HuH-7.5 (cell line): ENCODE measurements around the gene ARMC6.
"Not testable (repeated sequence)": the region's sequence is repeated elsewhere in the genome, so short reads cannot be mapped to it uniquely, and the experiment has no call there.

Experiments used
- DNase-seq: peaks from one replicate; pipeline ENCODE4 v3.0.0; 2011; ENCODE audit warnings: low spot score

The ARMC6 gene

DNA sequence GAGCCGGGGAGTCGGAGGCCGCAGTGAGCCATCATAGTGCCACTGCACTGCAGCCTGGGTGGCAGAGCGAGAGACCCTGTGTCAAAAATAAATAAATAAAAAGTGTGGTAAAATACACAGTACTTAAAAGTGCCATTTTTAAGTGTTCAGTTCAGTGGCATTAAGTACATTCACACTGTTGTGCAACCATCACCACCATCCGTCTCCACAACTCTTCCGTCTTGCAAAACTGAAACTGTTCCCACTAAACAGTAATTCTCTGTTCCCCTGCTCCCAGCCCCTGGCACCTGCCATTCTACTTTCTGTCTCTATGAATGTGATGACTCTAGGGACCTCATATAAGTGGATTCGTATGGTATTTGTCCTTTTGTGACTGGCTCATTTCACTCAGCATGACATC is 43.7 kb downstream of the ARMC6 start:
- DNase-seq, result no peak

DNA sequence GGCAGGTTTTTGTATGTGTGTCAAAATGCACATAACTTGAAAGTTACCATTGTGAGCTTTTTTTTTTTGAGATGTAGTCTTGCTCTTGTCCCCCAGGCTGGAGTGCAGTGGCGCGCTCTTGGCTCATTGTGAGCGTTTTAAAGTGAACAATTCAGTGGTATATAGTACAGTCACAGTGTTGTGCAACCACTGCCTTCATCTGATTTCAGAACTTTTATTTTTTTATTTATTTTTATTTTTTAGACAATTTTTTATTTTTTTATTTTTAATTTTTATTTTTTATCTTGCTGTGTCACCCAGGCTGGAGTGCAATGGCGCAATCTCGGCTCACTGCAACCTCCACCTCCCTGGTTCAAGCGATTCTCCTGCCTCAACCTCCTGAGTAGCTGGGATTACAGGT is 45.4 kb downstream of the ARMC6 start:
- no peak for DNase-seq

DNA sequence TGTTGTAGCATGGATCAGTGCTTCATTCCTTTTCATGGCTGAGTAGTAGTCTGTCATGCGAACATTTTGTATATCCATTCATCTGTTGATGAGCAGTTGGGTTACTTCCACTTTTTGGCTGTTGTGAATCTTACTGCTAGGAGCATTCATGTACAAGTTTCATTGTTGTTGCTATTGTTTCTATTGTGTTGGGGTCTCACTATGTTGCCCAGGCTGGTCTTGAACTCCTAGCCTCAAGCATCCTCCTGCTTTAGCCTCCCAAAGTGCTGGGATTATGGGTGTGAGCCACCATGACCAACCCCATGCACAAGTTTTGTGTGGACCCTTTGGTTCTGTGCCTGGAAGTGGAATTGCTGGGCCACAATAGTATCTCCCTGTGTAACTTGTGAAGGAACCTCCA is 46.2 kb downstream of the ARMC6 start:
- no peak for DNase-seq

DNA sequence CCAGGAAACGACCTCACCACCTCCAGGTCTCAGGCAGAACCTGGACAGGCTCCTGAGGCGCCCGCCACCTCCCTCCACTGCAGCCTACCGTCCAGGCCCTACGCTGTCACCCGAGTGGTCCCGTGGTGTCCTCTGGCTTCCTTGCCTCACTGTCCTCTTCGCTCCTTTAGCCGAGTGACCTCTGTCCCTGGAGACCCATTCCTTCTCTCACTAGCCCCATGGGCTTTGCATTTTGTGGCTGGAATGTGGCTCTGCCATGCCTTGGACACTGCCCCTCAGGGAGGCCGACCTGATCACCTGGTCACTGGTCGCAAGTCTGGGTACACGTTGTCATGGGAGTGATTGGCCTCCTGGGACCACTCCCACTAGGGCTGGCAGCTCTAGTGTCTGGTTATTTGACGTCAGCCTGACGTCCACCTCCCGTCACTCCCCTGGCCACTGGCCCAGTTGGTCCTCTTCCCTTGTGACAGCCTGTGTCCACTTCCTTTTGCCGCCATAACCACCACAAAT is 48.3 kb downstream of the ARMC6 start:
- no peak for DNase-seq

DNA sequence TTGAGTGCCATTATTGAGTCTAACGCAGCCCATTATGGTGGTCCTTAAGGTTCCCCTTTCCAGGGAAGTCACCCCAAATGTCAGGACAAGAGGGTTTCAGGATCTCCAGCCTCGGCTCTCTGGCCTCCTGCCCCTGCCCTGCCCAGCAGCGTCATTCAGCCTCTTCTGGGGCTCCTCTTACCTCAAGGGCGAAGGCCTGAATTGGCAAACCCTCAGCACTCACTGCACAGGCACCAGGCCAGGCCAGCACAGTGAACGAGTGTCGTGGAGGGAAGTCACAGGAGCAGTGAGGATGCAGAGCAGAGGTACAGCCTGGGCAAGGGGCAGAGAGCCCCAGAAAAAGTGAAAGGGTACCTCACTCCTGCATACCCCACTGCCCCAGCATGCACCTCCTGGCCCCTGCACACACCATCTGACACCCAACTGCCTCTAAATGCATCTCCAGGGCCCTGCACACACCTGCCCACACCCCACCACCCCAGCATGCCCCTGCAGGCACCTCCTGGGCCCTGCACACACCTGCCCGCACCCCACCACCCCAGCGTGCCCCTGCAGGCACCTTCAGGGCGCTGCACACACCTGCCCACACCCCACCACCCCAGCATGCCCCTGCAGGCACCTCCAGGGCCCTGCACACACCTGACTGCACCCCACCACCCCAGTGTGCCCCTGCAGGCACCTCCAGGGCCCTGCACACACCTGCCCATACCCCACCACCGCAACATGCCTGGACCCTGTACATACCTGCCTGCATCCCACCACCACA is 50.2 kb downstream of the ARMC6 start:
- no peak for DNase-seq

DNA sequence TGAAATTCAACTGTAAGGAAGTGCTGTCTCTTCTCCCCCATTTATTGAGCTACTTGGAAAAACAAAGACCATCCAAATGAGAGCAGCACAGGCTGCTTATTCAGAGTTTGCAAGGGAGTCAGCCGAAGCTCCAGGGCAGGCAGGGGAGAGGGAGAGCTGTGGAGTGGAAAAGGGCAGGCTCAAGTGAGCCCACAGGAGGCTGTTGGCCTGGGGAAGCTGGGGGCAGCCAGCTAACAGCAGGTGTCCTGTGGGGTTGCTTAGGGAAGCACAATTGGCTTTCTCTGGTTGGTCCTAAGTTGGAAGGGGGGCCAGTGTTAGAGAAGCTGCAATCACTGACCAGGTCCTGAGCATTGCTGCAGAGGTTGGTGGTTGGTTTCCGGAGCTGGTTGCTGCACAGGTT is 54.3 kb downstream of the ARMC6 start:
- no peak for DNase-seq

DNA sequence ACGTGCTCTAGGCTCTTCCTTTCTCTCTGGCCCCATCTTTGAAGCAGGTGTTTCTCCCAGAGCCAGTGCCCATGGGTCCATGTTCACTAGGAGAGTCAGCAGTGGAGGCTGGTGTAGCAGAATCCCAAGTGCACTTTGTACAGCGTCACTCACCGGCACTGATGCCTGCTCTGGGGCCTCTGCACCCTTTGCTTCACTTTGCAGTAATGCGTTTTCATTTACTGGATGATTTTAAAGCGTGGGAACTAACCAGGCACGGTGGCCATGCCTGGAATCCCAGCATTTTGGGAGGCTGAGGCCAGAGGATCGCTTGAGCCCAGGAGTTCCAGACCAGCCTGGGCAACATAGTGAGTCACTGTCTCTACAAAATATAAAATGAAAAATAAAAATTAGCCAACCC is 61.1 kb downstream of the ARMC6 start:
- peak; percentile 53 for DNase-seq

DNA sequence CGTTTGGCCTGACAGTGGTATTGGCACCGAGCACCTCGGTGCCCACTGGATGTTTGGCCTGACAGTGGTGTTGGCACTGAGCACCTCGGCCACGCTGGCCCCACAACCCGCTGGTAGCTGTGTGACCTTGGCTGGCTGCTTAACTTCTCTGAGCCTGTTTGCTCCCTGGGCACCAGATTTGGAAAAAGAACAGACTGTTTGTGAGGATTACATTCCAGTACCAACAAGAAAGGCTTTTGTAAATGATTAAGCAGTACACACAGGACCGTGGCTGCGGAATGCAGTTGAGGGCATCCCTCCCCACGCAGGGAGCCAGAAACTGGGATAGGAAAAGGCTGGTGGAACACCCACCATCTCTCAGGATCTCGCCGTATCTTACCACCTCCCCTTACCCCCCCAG is 62.3 kb downstream of the ARMC6 start:
- DNase-seq, result no peak

DNA sequence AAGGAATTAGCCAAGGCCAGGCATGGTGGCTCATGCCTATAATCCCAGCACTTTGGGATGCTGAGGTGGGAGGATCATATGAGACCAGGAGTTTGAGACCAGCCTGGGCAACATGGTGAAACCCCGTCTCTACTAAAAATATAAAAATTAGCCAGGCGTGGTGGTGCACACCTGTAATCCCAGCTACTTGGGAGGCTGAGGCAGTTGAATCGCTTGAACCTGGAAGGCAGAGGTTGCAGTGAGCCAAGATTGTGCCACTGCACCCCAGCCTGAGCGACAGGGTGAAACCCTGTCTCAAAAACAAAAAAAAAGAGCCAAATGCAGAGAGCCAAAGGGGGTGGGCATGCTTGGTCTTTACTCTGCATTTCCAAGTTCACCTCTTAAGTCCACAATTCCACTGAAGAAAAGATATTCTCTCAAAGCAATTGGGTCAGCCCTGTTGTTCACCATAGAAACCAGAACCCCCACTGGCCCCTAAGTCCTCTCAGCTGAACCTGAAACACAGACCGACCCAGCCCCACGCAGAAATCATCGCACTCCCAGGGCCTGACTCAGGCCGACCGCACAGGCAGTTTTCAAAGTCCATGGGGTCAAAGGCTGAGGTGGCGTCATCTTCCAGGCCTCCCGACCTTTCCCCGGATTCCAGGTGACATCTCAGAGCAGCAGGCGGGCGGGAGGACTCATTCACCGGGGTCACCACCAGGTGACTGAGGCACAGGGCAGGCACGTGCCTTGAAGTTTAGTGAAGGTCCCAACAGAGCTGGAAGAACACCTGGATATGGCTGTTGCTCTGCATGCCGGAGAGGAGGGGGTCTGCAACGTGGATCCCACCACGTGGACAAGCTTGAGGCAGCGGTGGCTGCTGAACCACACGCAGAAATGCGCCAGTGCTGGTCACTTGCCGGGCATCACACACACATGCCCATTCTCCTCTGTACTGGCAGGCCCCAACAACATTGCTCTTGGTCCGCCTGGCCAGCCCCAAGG is 63.5 kb downstream of the ARMC6 start:
- DNase-seq, result peak; percentile 94

DNA sequence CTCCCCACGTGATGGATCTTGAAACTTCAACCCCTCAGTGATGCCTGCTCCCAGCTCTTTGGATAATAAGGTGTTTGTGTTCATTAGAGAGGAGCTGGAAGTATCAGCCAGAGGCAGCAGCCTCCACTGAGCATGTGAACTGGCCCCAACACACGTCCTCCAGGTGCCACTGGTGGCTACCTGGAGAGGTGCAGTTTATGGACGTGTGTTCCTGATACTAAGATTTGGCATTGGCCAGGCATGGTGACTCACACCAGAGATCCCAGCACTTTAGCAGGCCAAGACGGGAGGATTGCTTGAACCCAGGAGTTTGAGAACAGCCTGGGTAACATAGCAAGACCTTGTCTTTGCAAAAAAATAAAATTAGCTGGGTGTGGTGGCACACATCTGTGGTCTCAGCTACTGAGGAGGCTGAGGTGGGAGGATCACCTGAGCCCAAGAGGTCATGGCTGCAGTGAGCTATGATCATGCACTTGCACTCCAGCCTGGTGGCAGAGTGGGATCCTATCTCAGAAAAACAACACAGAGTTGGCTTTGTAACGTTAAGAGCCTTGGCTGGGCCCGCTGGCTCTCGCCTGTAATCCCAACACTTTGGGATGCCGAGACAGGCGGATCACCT is 64.8 kb downstream of the ARMC6 start:
- DNase-seq, result no peak

DNA sequence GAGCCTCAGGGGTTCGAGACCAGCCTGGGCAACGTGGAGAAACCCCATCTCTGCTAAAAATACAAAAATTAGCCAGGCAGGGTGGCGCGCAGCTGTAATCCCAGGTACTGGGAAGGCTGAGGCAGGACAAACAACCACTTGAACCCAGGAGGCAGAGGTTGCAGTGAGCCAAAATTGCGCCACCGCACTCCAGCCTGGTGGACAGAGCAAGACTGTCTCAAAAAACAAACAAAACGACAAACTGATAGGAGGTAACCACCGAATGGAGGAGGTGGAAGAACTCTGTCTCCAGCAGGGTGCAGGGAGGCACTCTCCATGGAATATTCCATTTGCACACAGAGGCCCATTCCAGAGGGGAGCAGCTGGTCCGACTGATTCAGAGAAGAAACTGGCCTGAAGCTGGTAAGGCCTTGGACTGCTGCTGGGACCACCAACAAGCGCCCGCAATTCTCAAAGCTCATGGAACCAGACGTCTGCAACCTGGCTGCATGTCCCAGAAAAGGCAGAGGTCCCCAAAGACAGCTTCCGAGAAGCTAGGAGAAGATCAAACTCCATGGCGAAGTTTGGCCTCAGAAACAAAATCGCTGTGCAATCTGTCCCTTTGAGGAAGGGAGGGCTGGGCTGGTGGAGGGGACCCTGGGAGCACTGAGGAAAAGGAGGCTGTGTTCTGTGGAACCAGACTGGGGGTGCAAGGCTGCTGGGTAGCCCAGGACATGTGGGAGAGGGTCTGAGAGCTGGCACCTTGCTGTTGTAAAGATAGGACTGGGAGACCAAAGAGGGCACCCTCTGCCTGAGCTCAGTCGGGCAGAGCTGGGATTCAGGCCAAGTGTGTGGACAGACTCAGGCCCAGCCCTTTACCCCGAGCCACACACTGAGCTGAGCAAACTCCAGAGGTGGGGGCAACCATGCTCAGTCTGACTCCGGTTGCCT is 65.6 kb downstream of the ARMC6 start:
- DNase-seq, result peak; percentile 93

DNA sequence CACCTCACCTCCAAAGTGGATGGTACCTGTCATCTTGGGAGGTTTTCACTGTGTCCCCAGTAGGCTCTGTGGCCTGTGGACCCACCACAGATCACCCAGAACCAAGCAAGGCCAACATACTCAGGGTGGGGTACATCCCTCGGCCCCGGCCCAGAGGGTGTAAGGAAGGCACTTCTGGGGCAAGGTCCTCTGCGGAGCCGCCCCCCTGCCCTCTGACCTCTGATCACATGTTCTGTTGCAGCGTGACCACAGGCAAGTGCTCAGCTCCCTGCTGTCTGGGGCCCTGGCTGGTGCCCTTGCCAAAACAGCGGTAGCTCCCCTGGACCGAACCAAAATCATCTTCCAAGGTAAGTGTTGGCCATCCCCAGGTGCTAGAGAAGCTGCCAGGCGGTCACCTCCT is 68.1 kb downstream of the ARMC6 start:
- DNase-seq, result no peak

DNA sequence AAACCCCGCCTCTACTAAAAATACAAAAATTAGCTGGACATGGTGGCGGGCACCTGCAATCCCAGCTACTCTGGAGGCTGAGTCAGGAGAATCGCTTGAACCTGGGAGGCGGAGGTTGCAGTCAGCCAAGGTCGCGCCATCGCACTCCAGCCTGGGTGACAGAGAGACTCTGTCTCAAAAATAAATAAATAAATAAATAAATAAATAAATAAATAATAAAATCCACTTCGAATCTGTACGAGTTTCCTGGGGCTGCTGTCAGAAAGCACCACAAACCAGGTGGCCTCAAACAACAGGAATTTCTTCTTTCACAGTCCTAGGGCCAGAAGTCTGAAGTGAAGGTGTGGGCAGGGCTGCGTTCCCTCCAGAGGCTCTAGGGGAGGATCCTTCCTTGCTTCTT is 69.2 kb downstream of the ARMC6 start:
- not testable (repeated sequence) for DNase-seq

DNA sequence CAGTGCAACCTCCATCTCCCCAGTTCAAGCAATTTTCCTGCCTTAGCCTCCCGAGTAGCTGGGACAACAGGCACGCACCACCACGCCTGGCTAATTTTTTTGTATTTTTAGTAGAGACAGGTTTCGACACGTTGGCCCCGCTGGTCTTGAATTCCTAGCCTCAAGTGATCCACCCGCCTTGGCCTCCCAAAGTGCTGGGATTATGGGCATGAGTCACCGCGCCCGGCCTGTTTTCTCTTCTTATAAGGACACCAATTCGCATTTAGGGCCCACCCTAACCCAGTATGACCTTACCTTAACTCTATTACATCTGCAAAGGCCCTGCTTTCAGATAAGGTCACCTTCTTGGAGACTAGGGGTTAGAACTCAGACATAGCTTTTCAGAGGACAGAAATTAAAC is 69.8 kb downstream of the ARMC6 start:
- no peak for DNase-seq

DNA sequence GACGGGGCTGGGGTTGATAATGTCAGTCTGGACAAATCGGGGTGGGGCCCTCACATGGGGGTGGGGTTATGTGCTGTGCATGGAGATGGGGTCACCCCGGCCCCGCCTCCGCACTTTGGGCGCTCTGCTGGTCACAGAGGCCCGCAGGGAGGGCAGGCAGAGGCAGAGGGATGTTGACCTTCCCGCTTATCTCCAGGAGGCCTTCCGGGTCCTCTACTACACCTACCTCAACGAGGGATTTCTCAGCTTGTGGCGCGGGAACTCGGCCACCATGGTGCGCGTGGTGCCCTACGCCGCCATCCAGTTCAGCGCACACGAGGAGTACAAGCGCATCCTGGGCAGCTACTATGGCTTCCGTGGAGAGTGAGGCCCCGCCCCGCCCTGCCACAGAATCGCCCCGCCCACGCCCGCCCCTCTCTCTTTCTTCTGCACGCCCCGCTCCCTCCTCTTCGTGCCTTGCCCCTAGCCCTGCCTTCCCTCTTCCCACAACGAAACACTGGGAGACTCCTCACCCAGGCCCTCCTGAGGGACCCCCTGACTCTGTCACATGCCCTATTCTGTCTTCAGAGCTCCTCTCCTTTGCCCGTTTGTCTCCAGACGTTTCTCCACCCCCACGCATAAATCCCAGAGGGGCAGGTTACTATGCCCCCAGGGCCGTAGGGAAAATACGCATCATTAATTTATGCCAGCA is 72.1 kb downstream of the ARMC6 start:
- DNase-seq, result peak; percentile 77

DNA sequence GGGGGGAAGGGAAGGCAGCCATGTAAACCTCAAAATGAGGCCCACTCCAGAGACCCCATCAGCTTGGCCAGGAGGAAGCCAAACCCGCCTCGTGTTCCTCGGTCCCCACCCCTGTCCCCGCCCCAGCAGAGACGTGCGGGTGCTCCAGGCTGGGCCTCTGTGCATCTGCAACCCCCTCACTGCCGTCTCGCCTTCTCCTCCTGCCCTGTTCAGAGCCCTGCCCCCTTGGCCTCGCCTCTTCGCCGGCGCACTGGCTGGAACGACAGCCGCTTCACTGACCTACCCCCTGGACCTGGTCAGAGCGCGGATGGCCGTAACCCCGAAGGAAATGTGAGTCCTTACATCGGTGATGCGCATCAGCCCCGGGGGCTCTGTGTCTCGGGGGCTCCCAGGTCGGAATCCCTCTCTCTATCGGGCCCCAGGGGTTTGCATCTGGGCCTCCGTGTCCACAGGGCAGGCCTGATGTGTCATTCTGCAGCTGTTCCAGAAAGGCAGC is 72.7 kb downstream of the ARMC6 start:
- no peak for DNase-seq

DNA sequence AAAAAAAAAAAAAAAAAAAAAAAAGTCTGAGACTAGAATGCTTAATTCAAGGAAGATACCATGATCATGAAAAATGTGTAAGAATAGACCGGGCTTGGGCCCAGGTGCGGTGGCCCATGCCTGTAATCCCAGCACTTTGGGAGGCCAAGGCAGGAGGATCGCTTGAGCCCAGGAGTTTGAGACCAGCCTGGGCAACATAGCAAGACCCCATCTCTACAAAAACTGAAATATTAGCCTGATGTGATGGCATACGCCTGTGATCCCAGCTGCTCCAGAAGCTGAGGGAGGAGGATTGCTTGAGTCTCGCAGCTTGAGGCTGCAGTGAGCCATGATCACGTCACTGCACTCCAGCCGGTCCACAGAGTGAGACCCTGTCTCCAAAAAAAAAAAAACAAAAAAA is 73.5 kb downstream of the ARMC6 start:
- DNase-seq, result not testable (repeated sequence)

DNA sequence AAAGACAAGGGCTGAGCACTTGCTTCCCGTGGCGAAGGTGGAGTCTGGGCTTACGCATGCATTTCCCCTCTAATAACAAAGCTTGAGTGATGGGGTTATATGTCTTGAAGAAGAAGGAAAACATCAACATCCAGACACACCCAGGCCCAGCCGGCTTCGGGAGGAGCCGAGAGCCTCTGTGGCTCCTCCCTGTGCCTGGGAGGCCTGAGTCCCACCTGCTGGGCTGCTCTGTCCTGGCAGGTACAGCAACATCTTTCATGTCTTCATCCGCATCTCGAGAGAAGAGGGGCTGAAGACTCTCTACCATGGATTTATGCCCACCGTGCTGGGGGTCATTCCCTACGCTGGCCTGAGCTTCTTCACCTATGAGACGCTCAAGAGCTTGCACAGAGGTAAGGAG is 74.3 kb downstream of the ARMC6 start:
- no peak for DNase-seq
